ENCODE results near the gene PLA2G12A. TPM values are rescaled to one million over a fixed set of nuclear protein-coding genes. Genes with fewer than 3 reads are reported as not detected.

Gene PLA2G12A
- total RNA-seq, 2 experiments from 2014 or later, result 17.9 to 21.6 TPM

- Mint-ChIP-seq H3K4me3 (no peak overlapping the region), H3K4me1 (ENCODE audit: low read depth) (peaks cover 2% of the 10 kb centered on the region), H3K27me3 (no peaks in the 10 kb centered on the region), H3K9me3 (no peaks in the 10 kb centered on the region), H3K36me3 (peaks cover 14% of the 10 kb centered on the region), H3K27ac (no peak overlapping the region)
- CTCF ChIA-PET, result no interaction called here
- DNase-seq, result no peak
- intact Hi-C loops (cut with micrococcal nuclease), result no loop called here
- POLR2A ChIA-PET, result no interaction called here
These were observed 10.3 kb downstream of the PLA2G12A start for GRCh38 chr4:109719604-109720003.

- no peaks in the 10 kb centered on the region for H3K27me3 Mint-ChIP-seq
- peaks cover 2% of the 10 kb centered on the region for H3K4me1 Mint-ChIP-seq (ENCODE audit: low read depth)
- ChIA-PET POLR2A (no interaction called here), CTCF (no interaction called here)
- intact Hi-C loops (cut with micrococcal nuclease), result no loop called here
- DNase-seq, result no peak
- no peaks in the 10 kb centered on the region for H3K9me3 Mint-ChIP-seq
- no peak overlapping the region for H3K27ac Mint-ChIP-seq
- no peak overlapping the region for H3K4me3 Mint-ChIP-seq
- peaks cover 17% of the 10 kb centered on the region for H3K36me3 Mint-ChIP-seq
These were observed 11.1 kb downstream of the PLA2G12A start for GRCh38 chr4:109718759-109719158.

GRCh38 chr4:109713500-109713899, 16.4 kb downstream of the PLA2G12A start:
- no peak overlapping the region for H3K27ac Mint-ChIP-seq
- intact Hi-C loops (cut with micrococcal nuclease), result no loop called here
- no peaks in the 10 kb centered on the region for H3K9me3 Mint-ChIP-seq
- no peak for DNase-seq
- no peaks in the 10 kb centered on the region for H3K27me3 Mint-ChIP-seq
- no peak overlapping the region for H3K4me3 Mint-ChIP-seq
- ChIA-PET POLR2A (no interaction called here), CTCF (interaction anchor here (1.3 kb wide), 1 partner anchor 10 kb away, joined by 3 read pairs; the partner anchor contains the start of gene CASP6)
- H3K36me3 Mint-ChIP-seq, result peaks cover 17% of the 10 kb centered on the region
- peaks cover 2% of the 10 kb centered on the region for H3K4me1 Mint-ChIP-seq (ENCODE audit: low read depth)

- Mint-ChIP-seq H3K27ac (no peak overlapping the region), H3K27me3 (no peaks in the 10 kb centered on the region), H3K36me3 (no peaks in the 10 kb centered on the region), H3K4me3 (no peak overlapping the region), H3K4me1 (ENCODE audit: low read depth) (peaks cover 2% of the 10 kb centered on the region), H3K9me3 (no peaks in the 10 kb centered on the region)
- DNase-seq, result no peak
- ChIA-PET POLR2A (no interaction called here), CTCF (no interaction called here)
- intact Hi-C loops (cut with micrococcal nuclease), result no loop called here
These were observed 20.9 kb downstream of the PLA2G12A start for GRCh38 chr4:109708990-109709389.

- DNase-seq, result no peak
- intact Hi-C loops (cut with micrococcal nuclease), result no loop called here
- Mint-ChIP-seq H3K27ac (no peak overlapping the region), H3K36me3 (no peaks in the 10 kb centered on the region), H3K4me3 (no peak overlapping the region), H3K27me3 (no peaks in the 10 kb centered on the region), H3K4me1 (ENCODE audit: low read depth) (peaks cover 5% of the 10 kb centered on the region), H3K9me3 (no peaks in the 10 kb centered on the region)
- ChIA-PET CTCF (no interaction called here), POLR2A (no interaction called here)
These were observed 21.4 kb downstream of the PLA2G12A start for GRCh38 chr4:109708435-109708834.

- ChIA-PET POLR2A (interaction anchor here (0.6 to 1.3 kb wide), 2 partner anchors 22 to 28 kb away, joined by 3 read pairs; no protein-coding TSS in a partner anchor), CTCF (interaction anchor here (0.6 to 2.5 kb wide), 12 partner anchors 9 to 275 kb away, joined by 3 to 7 read pairs (median 3); partner anchors contain the start of genes RRH and SEC24B)
- Mint-ChIP-seq H3K4me1 (ENCODE audit: low read depth) (peaks cover 28% of the 10 kb centered on the region), H3K27ac (peak overlapping the region; percentile 82), H3K27me3 (no peaks in the 10 kb centered on the region), H3K36me3 (peaks cover 2% of the 10 kb centered on the region), H3K9me3 (no peaks in the 10 kb centered on the region), H3K4me3 (peak overlapping the region; percentile 90)
- no peak for DNase-seq
- intact Hi-C loops (cut with micrococcal nuclease), result loop anchor here (1.0 to 5.0 kb wide), 6 partner anchors 25 to 271 kb away; partner anchors contain the start of genes CFI, GAR1 and SEC24B
These were observed 26.1 kb downstream of the PLA2G12A start for GRCh38 chr4:109703664-109704361.

GRCh38 chr4:109702950-109703663, 26.8 kb downstream of the PLA2G12A start, which contains the start of gene CASP6:
TSS of gene CASP6 (minus strand) at chr4:109703445. CDS start at chr4:109703395, 50 bp downstream.
- Mint-ChIP-seq H3K36me3 (peaks cover 2% of the 10 kb centered on the region), H3K4me1 (ENCODE audit: low read depth) (peaks cover 34% of the 10 kb centered on the region), H3K27ac (peak within 1 kb of the TSS; percentile 82), H3K4me3 (peak within 1 kb of the TSS; percentile 90), H3K27me3 (no peaks in the 10 kb centered on the region), H3K9me3 (no peaks in the 10 kb centered on the region)
- CTCF ChIA-PET, result interaction anchor here (0.7 to 2.5 kb wide), 15 partner anchors 10 to 275 kb away, joined by 3 to 8 read pairs (median 4); partner anchors contain the start of genes RRH and SEC24B
- peak; percentile 79 for DNase-seq
- POLR2A ChIA-PET, result interaction anchor here (1.3 kb wide), 1 partner anchor 28 kb away, joined by 3 read pairs; no protein-coding TSS in a partner anchor
- intact Hi-C loops (cut with micrococcal nuclease), result loop anchor here (1.0 to 5.0 kb wide), 7 partner anchors 26 to 270 kb away; partner anchors contain the start of genes CFI, GAR1, MCUB and SEC24B

- peak overlapping the region; percentile 90 for H3K4me3 Mint-ChIP-seq
- H3K27ac Mint-ChIP-seq, result peak overlapping the region; percentile 82
- DNase-seq, result no peak
These were observed 28.1 kb downstream of the PLA2G12A start for GRCh38 chr4:109701566-109702410.

GRCh38 chr4:109699553-109700225, 30.2 kb downstream of the PLA2G12A start:
- Mint-ChIP-seq H3K27me3 (no peaks in the 10 kb centered on the region), H3K27ac (no peak overlapping the region), H3K4me1 (ENCODE audit: low read depth) (peaks cover 34% of the 10 kb centered on the region), H3K9me3 (no peaks in the 10 kb centered on the region), H3K36me3 (peaks cover 11% of the 10 kb centered on the region), H3K4me3 (no peak overlapping the region)
- no peak for DNase-seq
- ChIA-PET POLR2A (interaction anchor here (0.9 to 1.9 kb wide), 2 partner anchors 9 to 266 kb away, joined by 3 to 5 read pairs; partner anchors contain the start of gene SEC24B), CTCF (interaction anchor here (1.2 to 1.7 kb wide), 3 partner anchors 15 to 126 kb away, joined by 3 to 4 read pairs (median 3); no protein-coding TSS in a partner anchor)
- intact Hi-C loops (cut with micrococcal nuclease), result loop anchor here (5.0 kb wide), 2 partner anchors 103 to 248 kb away; partner anchors contain the start of gene CFI

More at GRCh38 chr4:109701566-109702410, 28.1 kb downstream of the PLA2G12A start:
- intact Hi-C loops (cut with micrococcal nuclease), result loop anchor here (1.0 to 5.0 kb wide), 5 partner anchors 59 to 269 kb away; partner anchors contain the start of genes CFI, MCUB and SEC24B
- peaks cover 9% of the 10 kb centered on the region for H3K36me3 Mint-ChIP-seq
- no peaks in the 10 kb centered on the region for H3K27me3 Mint-ChIP-seq
- CTCF ChIA-PET, result interaction anchor here (0.5 to 1.8 kb wide), 8 partner anchors 19 to 269 kb away, joined by 3 to 8 read pairs (median 4); partner anchors contain the start of gene SEC24B
- POLR2A ChIA-PET, result interaction anchor here (1.2 kb wide), 1 partner anchor 142 kb away, joined by 5 read pairs; the partner anchor contains the start of gene MCUB
- H3K4me1 Mint-ChIP-seq (ENCODE audit: low read depth), result peaks cover 34% of the 10 kb centered on the region
- no peaks in the 10 kb centered on the region for H3K9me3 Mint-ChIP-seq

- DNase-seq, result no peak
- CTCF ChIA-PET, result no interaction called here
These were observed 31.2 kb downstream of the PLA2G12A start for GRCh38 chr4:109698656-109699055.

More at GRCh38 chr4:109698656-109699055, 31.2 kb downstream of the PLA2G12A start:
- no peaks in the 10 kb centered on the region for H3K27me3 Mint-ChIP-seq
- no peak overlapping the region for H3K4me3 Mint-ChIP-seq
- peaks cover 18% of the 10 kb centered on the region for H3K36me3 Mint-ChIP-seq
- H3K27ac Mint-ChIP-seq, result no peak overlapping the region
- H3K9me3 Mint-ChIP-seq, result no peaks in the 10 kb centered on the region
- H3K4me1 Mint-ChIP-seq (ENCODE audit: low read depth), result peaks cover 29% of the 10 kb centered on the region
- intact Hi-C loops (cut with micrococcal nuclease), result no loop called here
- POLR2A ChIA-PET, result interaction anchor here (1.9 kb wide), 1 partner anchor 265 kb away, joined by 5 read pairs; the partner anchor contains the start of gene SEC24B
